Lower lobe of right lung (tissue), 2 donors: ENCODE measurements around the gene MOB3B. TPM values are rescaled to one million over a fixed set of nuclear protein-coding genes. Genes with fewer than 3 reads are reported as not detected.

Experiments used
- ATAC-seq, 2 donors: fragments of 200-7000 bp; cut with Tn5 transposase; one replicate each; pipeline ENCODE4 v1.9.1; 2020 to 2022; ENCODE audit warnings: mild to moderate bottlenecking in 2 of 2, moderate library complexity in 2 of 2
- DNase-seq: peaks from one replicate; pipeline ENCODE4 v3.0.0-alpha.2; 2020
- H3K27ac ChIP-seq: fragments of 200-600 bp; one replicate; pipeline ENCODE4 v1.8.0; 2022
- H3K27me3 ChIP-seq: fragments of 200-600 bp; one replicate; pipeline ENCODE4 v1.8.0; 2022; ENCODE audit warnings: low read depth
- H3K36me3 ChIP-seq: fragments of 200-600 bp; one replicate; pipeline ENCODE4 v1.8.0; 2022; ENCODE audit warnings: mild to moderate bottlenecking
- H3K4me1 ChIP-seq: fragments of 200-600 bp; one replicate; pipeline ENCODE4 v1.8.0; 2022
- H3K4me3 ChIP-seq: fragments of 200-600 bp; one replicate; pipeline ENCODE4 v1.8.0; 2022; ENCODE audit warnings: mild to moderate bottlenecking
- H3K9me3 ChIP-seq: fragments of 200-600 bp; one replicate; pipeline ENCODE4 v1.8.0; 2022
- intact Hi-C: fragments of 100-400 bp; cut with DNase I; formaldehyde crosslinking; loops from one replicate; pipeline ENCODE4 v1.11.0; 2022
- total RNA-seq: library from RNA; stranded (reverse); fragmentation: NEBNext Ultra II Directional; extraction: Animal tissue kit (Norgen Biotek cat#: 25700); gene quantifications from one replicate; pipeline ENCODE4 v1.2.1, GENCODE V29; 2021
- TF ChIP-seq, protein P1 (sequence below): fragments of 200-600 bp; IDR thresholded peaks from one replicate; pipeline ENCODE4 v1.8.0; 2022; ENCODE audit warnings: antibody characterized with exemption, mild to moderate bottlenecking
- donor health status: DM: no; HTN: yes; CAD: no; lungs with severe emphysema.

The MOB3B gene
- total RNA-seq, 1 donor from 2014 or later, result 22.7 TPM

- peak overlapping the region; percentile 1 for H3K27ac ChIP-seq
- DNase-seq (no peak), ATAC-seq (no peak)
- H3K9me3 ChIP-seq, result no peaks in the 10 kb centered on the region
- H3K4me3 ChIP-seq, result no peak overlapping the region
- no peaks in the 10 kb centered on the region for H3K27me3 ChIP-seq
- intact Hi-C loops, result no loop called here
- H3K36me3 ChIP-seq, result no peaks in the 10 kb centered on the region
- TF ChIP-seq, protein P1, sequence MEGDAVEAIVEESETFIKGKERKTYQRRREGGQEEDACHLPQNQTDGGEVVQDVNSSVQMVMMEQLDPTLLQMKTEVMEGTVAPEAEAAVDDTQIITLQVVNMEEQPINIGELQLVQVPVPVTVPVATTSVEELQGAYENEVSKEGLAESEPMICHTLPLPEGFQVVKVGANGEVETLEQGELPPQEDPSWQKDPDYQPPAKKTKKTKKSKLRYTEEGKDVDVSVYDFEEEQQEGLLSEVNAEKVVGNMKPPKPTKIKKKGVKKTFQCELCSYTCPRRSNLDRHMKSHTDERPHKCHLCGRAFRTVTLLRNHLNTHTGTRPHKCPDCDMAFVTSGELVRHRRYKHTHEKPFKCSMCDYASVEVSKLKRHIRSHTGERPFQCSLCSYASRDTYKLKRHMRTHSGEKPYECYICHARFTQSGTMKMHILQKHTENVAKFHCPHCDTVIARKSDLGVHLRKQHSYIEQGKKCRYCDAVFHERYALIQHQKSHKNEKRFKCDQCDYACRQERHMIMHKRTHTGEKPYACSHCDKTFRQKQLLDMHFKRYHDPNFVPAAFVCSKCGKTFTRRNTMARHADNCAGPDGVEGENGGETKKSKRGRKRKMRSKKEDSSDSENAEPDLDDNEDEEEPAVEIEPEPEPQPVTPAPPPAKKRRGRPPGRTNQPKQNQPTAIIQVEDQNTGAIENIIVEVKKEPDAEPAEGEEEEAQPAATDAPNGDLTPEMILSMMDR, result no peak
- peaks cover 34% of the 10 kb centered on the region for H3K4me1 ChIP-seq
Observed at GRCh38 chr9:27431543-27432147, 98.0 kb downstream of the MOB3B start.

- H3K27me3 ChIP-seq, result no peaks in the 10 kb centered on the region
- DNase-seq, result no peak
- peaks cover 34% of the 10 kb centered on the region for H3K4me1 ChIP-seq
- peak overlapping the region; percentile 1 for H3K27ac ChIP-seq
- no peaks in the 10 kb centered on the region for H3K36me3 ChIP-seq
- intact Hi-C loops, result no loop called here
- no peak overlapping the region for H3K4me3 ChIP-seq
- TF ChIP-seq, protein P1, result no peak
- no peak for ATAC-seq
- H3K9me3 ChIP-seq, result no peaks in the 10 kb centered on the region
Observed at GRCh38 chr9:27430750-27431535, 98.7 kb downstream of the MOB3B start.

- TF ChIP-seq, protein P1, result no peak
- H3K9me3 ChIP-seq, result no peaks in the 10 kb centered on the region
- H3K36me3 ChIP-seq, result no peaks in the 10 kb centered on the region
- H3K4me3 ChIP-seq, result no peak overlapping the region
- H3K4me1 ChIP-seq, result peaks cover 29% of the 10 kb centered on the region
- no peak overlapping the region for H3K27ac ChIP-seq
- ATAC-seq (no peak), DNase-seq (no peak)
- intact Hi-C loops, result no loop called here
- H3K27me3 ChIP-seq, result no peaks in the 10 kb centered on the region
Observed at GRCh38 chr9:27429917-27430316, 99.7 kb downstream of the MOB3B start.

- Histone ChIP-seq H3K36me3 (no peaks in the 10 kb centered on the region), H3K27ac (no peak overlapping the region)
- ATAC-seq, result no peak
Observed at GRCh38 chr9:27429436-27429835, 100.2 kb downstream of the MOB3B start.

DNA sequence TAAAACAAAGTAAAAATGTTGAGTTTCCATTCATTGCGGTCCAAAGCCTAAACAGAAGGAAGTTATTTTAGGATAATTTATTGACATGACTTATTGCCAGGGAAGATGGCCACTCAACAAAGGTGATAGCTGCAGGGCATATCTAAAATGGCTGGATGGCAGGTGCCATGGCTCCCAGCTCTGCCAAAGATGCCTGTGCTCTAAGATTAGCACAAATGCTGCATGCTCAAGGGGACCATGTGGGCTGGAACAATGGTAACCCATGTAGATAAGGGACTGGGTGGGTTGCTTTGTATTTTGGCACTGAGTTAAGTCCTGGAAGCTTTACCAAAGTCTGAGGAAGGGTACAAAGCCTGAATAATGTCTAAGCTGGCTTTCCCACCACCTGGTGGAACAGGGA is 101.1 kb downstream of the MOB3B start:
- ATAC-seq (no peak), DNase-seq (no peak)
- Histone ChIP-seq H3K9me3 (no peaks in the 10 kb centered on the region), H3K4me1 (peaks cover 18% of the 10 kb centered on the region), H3K27me3 (no peaks in the 10 kb centered on the region), H3K4me3 (no peak overlapping the region), H3K36me3 (no peaks in the 10 kb centered on the region), H3K27ac (no peak overlapping the region)
- intact Hi-C loops, result no loop called here
- TF ChIP-seq, protein P1, result no peak

More at GRCh38 chr9:27429436-27429835, 100.2 kb downstream of the MOB3B start:
- H3K4me3 ChIP-seq, result no peak overlapping the region
- TF ChIP-seq, protein P1, result no peak
- intact Hi-C loops, result no loop called here
- peaks cover 27% of the 10 kb centered on the region for H3K4me1 ChIP-seq
- DNase-seq, result no peak
- H3K27me3 ChIP-seq, result no peaks in the 10 kb centered on the region
- H3K9me3 ChIP-seq, result no peaks in the 10 kb centered on the region
